ENCODE results near the gene GMNN. TPM values are rescaled to one million over a fixed set of nuclear protein-coding genes. Genes with fewer than 3 reads are reported as not detected.
A peak's percentile ranks its signal among the peaks of the same experiment; 100 is the strongest.

Gene GMNN
- total RNA-seq, 2 experiments from 2014 or later = 69.2 to 72.6 TPM

DNA sequence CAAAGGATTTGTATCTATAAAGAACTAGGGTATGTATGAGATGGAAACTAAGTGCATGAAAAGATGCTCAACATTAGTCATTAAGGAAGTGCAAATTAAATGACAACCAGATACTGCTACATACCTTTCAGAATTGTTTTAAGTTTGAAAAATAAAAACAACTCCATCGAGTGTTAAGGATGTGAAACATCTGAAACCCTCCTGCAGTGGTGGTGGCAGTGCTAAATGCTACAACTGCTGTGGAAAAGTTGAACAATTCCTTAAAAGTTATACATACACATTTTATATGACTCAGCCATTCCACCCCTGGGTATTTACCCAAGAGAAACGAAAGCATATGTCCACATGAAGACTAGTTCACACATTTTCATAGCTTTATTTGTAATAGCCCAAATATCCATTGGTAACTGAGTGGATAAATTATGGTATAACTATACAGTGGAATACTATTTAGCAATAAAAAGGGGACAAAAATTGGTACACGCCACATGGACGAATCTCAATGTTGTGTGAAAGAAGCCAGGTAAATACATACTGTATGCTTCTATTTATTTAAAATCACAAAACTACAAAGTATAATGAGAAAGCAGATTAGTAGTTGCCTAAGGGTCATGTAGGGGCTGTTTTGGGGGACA, 13.4 kb downstream of the GMNN start:
- TF ChIP-seq, protein P1, sequence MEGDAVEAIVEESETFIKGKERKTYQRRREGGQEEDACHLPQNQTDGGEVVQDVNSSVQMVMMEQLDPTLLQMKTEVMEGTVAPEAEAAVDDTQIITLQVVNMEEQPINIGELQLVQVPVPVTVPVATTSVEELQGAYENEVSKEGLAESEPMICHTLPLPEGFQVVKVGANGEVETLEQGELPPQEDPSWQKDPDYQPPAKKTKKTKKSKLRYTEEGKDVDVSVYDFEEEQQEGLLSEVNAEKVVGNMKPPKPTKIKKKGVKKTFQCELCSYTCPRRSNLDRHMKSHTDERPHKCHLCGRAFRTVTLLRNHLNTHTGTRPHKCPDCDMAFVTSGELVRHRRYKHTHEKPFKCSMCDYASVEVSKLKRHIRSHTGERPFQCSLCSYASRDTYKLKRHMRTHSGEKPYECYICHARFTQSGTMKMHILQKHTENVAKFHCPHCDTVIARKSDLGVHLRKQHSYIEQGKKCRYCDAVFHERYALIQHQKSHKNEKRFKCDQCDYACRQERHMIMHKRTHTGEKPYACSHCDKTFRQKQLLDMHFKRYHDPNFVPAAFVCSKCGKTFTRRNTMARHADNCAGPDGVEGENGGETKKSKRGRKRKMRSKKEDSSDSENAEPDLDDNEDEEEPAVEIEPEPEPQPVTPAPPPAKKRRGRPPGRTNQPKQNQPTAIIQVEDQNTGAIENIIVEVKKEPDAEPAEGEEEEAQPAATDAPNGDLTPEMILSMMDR (IDR thresholded peaks at IDR 0.05) = no peak
- no peak overlapping the region for H3K4me3 Mint-ChIP-seq
- intact Hi-C loops (cut with micrococcal nuclease) = no loop called here
- H3K4me1 Mint-ChIP-seq (ENCODE audit: low read depth) = peaks cover 19% of the 10 kb centered on the region
- CTCF ChIA-PET = interaction anchor here (1.2 to 1.5 kb wide), 2 partner anchors 10 to 230 kb away, joined by 3 to 4 read pairs; no protein-coding TSS in a partner anchor
- H3K9me3 Mint-ChIP-seq = no peaks in the 10 kb centered on the region
- H3K36me3 Mint-ChIP-seq (ENCODE audit: low read depth) = peaks cover 46% of the 10 kb centered on the region
- POLR2A ChIA-PET = interaction anchor here (1.2 to 2.8 kb wide), 6 partner anchors 8 to 293 kb away, joined by 3 to 11 read pairs (median 6); partner anchors contain the start of genes ALDH5A1 and ARMH2
- ATAC-seq (peak; percentile 79), DNase-seq (peak; percentile 33)
- no peaks in the 10 kb centered on the region for H3K27me3 Mint-ChIP-seq
- peak overlapping the region; percentile 47 for H3K27ac Mint-ChIP-seq

DNA sequence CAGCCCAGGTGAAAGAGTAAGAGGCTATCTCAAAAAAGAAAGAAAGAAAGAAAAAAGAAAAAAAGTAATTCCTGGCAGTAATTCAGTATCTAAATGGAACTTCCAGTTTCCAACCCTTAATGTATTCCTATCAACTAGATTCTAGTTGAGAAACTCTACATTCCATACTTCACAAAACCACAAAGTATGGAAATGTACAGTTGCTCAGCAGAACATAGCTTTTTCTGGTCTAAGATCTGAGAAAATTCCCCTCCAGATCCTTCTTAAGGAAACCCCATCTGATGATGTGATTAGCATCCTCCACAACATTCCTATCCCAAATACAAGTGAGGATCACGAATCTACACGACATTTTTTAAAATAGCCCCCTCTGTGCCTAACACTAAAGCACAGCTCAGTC, 20.4 kb downstream of the GMNN start:
- ChIA-PET CTCF (interaction anchor here (1.0 kb wide), 1 partner anchor 223 kb away, joined by 3 read pairs; no protein-coding TSS in a partner anchor), POLR2A (no interaction called here)
- no peak overlapping the region for H3K4me3 Mint-ChIP-seq
- DNase-seq = no peak
- ATAC-seq = no peak
- peaks cover 1% of the 10 kb centered on the region for H3K9me3 Mint-ChIP-seq
- H3K4me1 Mint-ChIP-seq (ENCODE audit: low read depth) = peaks cover 30% of the 10 kb centered on the region
- TF ChIP-seq, protein P1 (IDR thresholded peaks at IDR 0.05) = no peak
- no peak overlapping the region for H3K27ac Mint-ChIP-seq
- intact Hi-C loops (cut with micrococcal nuclease) = loop anchor here (5.0 kb wide), 1 partner anchor 222 kb away; no protein-coding TSS in a partner anchor
- no peaks in the 10 kb centered on the region for H3K27me3 Mint-ChIP-seq
- H3K36me3 Mint-ChIP-seq (ENCODE audit: low read depth) = no peaks in the 10 kb centered on the region

DNA sequence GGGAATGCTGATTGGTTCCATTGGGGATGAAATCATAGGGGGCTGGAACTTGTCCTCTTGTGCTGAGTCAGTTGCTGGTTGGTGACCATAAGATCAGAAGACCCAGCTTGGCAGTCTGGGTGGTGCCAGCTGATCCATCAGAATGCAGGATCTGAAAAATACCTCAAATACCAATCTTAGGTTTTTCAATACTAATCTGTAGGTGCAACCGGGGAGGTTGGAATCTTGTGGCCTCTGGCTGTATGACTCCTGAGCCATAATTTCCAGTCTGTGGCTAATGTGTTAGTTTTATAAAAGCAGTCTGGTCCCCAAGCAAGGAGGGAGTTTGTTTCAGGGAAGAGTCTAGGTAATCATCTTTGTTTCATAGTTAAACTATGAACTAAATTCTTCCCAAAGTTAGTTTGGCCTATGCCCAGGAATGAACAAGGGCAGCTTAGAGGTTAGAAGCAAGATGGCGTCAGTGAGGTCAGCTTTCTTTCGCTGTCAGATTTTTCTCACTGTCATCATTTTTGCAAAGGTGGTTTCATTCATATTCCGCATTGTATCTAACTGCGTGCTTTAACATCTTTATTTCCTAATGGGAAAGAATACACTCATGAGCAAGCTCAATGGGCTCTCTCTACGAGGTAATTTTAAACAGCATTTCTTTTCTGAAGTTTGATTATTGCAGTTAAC, 22.0 kb downstream of the GMNN start:
- Mint-ChIP-seq H3K27ac (peak overlapping the region; percentile 7), H3K27me3 (no peaks in the 10 kb centered on the region), H3K36me3 (ENCODE audit: low read depth) (peaks cover 5% of the 10 kb centered on the region), H3K4me1 (ENCODE audit: low read depth) (peaks cover 30% of the 10 kb centered on the region), H3K4me3 (no peak overlapping the region), H3K9me3 (peaks cover 1% of the 10 kb centered on the region)
- intact Hi-C loops (cut with micrococcal nuclease) = loop anchor here (5.0 kb wide), 1 partner anchor 221 kb away; no protein-coding TSS in a partner anchor
- ChIA-PET POLR2A (interaction anchor here (0.6 to 1.4 kb wide), 4 partner anchors 9 to 218 kb away, joined by 3 to 11 read pairs (median 3); no protein-coding TSS in a partner anchor), CTCF (interaction anchor here (0.6 to 1.7 kb wide), 6 partner anchors 13 to 354 kb away, joined by 3 to 4 read pairs (median 3); no protein-coding TSS in a partner anchor)
- DNase-seq (peak; percentile 31), ATAC-seq (peak; percentile 55)
- TF ChIP-seq, protein P1 (IDR thresholded peaks at IDR 0.05) = no peak

DNA sequence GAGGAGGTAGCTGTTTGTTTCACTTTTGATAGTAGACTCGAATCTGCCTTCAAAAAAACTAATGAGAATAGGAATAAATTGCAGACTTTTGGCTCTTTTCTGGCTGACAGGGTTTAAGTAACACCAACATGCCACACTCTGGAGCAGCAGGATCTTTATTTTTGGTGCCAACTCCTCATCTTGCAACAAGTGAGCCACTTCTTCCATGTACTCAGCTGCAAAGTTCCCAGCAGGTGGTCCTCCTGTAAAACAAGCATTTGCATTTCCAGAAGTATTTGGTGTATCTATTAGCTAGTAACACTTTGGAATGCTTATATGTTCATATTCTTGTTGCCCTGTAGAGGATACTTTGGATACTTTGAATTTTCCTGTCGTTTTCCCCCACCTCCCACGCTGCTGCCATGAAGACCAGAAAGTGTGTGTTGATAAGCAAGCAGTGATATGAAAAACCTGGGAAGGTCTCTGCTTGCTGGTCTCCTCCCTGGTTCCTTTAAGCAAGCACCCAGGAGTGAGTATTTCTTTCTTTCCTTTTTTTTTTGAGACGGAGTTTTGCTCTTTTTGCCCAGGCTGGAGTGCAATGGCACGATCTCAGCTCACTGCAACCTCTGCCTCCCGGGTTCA, 23.0 kb downstream of the GMNN start:
- POLR2A ChIA-PET = interaction anchor here (0.6 to 2.5 kb wide), 5 partner anchors 8 to 217 kb away, joined by 3 to 8 read pairs (median 3); no protein-coding TSS in a partner anchor
- ATAC-seq (no peak), DNase-seq (no peak)
- Mint-ChIP-seq H3K27ac (peak overlapping the region; percentile 24), H3K4me1 (ENCODE audit: low read depth) (peaks cover 30% of the 10 kb centered on the region), H3K4me3 (no peak overlapping the region), H3K27me3 (no peaks in the 10 kb centered on the region), H3K36me3 (ENCODE audit: low read depth) (peaks cover 5% of the 10 kb centered on the region), H3K9me3 (peaks cover 1% of the 10 kb centered on the region)
- TF ChIP-seq, protein P1 (IDR thresholded peaks at IDR 0.05) = no peak
- intact Hi-C loops (cut with micrococcal nuclease) = loop anchor here (5.0 kb wide), 1 partner anchor 220 kb away; no protein-coding TSS in a partner anchor
- CTCF ChIA-PET = interaction anchor here (0.6 to 1.7 kb wide), 9 partner anchors 14 to 354 kb away, joined by 3 to 4 read pairs (median 3); no protein-coding TSS in a partner anchor

Data from activated CD8-positive, alpha-beta T cell treated with anti-CD3 and anti-CD28 coated beads for 36 hours (primary cell).